Glomerular visceral epithelial cell (primary cell): Measurements from ENCODE around the gene CCDC3.
"Not testable (repeated sequence)": the region's sequence is repeated elsewhere in the genome, so short reads cannot be mapped to it uniquely, and the experiment has no call there.

ENCODE experiments used
- DNase-seq: peaks from one replicate; pipeline ENCODE4 v3.0.0-alpha.2; 2016; ENCODE audit errors: extremely low spot score

Gene CCDC3

GRCh38 chr10:12887780-12888179 is 113.7 kb downstream of the CCDC3 start:
- no peak for DNase-seq

- no peak for DNase-seq
Observed at GRCh38 chr10:12884851-12885250, 116.7 kb downstream of the CCDC3 start.

- no peak for DNase-seq
Observed at GRCh38 chr10:12880423-12880822, 121.1 kb downstream of the CCDC3 start.

- DNase-seq = no peak
Observed at GRCh38 chr10:12877150-12877549, 124.4 kb downstream of the CCDC3 start.

GRCh38 chr10:12876266-12876665 is 125.2 kb downstream of the CCDC3 start:
- DNase-seq = no peak

GRCh38 chr10:12875100-12875499 is 126.4 kb downstream of the CCDC3 start:
- no peak for DNase-seq

- no peak for DNase-seq
Observed at GRCh38 chr10:12874501-12874900, 127.0 kb downstream of the CCDC3 start.

- no peak for DNase-seq
Observed at GRCh38 chr10:12873172-12873571, 128.3 kb downstream of the CCDC3 start.

- no peak for DNase-seq
Observed at GRCh38 chr10:12872577-12872976, 128.9 kb downstream of the CCDC3 start.

- no peak for DNase-seq
Observed at GRCh38 chr10:12869427-12869826, 132.1 kb downstream of the CCDC3 start.

GRCh38 chr10:12868229-12868628 is 133.3 kb downstream of the CCDC3 start:
- DNase-seq = no peak

- not testable (repeated sequence) for DNase-seq
Observed at GRCh38 chr10:12865515-12865914, 136.0 kb downstream of the CCDC3 start.

GRCh38 chr10:12862459-12862858 is 139.1 kb downstream of the CCDC3 start:
- DNase-seq = no peak

- DNase-seq = no peak
Observed at GRCh38 chr10:12854988-12855387, 146.5 kb downstream of the CCDC3 start.

- no peak for DNase-seq
Observed at GRCh38 chr10:12852687-12853086, 148.8 kb downstream of the CCDC3 start.

- DNase-seq = no peak
Observed at GRCh38 chr10:12849319-12850181, 152.0 kb downstream of the CCDC3 start.

- no peak for DNase-seq
Observed at GRCh38 chr10:12848439-12849173, 152.9 kb downstream of the CCDC3 start.

GRCh38 chr10:12847361-12847975 is 154.0 kb downstream of the CCDC3 start:
- no peak for DNase-seq

- no peak for DNase-seq
Observed at GRCh38 chr10:12846718-12847117, 154.8 kb downstream of the CCDC3 start.
